Nephron progenitor cell (in vitro differentiated cells): ENCODE data around the gene RIBC2.

ENCODE experiments used
- DNase-seq: peaks from one replicate; pipeline ENCODE4 v3.0.0; 2021
- H3K27ac Mint-ChIP-seq: 2 replicates; pipeline ENCODE4 v1.8.0; 2021; ENCODE audit warnings: mild to moderate bottlenecking, moderate library complexity, mixed read lengths
- H3K27me3 Mint-ChIP-seq: 2 replicates; pipeline ENCODE4 v1.8.0; 2021; ENCODE audit warnings: mild to moderate bottlenecking, low read depth, mixed read lengths; ENCODE audit not compliant: poor library complexity
- H3K36me3 Mint-ChIP-seq: 2 replicates; pipeline ENCODE4 v1.8.0; 2021; ENCODE audit warnings: low read depth, mixed read lengths
- H3K4me1 Mint-ChIP-seq: 2 replicates; pipeline ENCODE4 v1.8.0; 2021; ENCODE audit warnings: mixed read lengths
- H3K4me3 Mint-ChIP-seq: 2 replicates; pipeline ENCODE4 v1.8.0; 2021; ENCODE audit warnings: mild to moderate bottlenecking, moderate library complexity, mixed read lengths
- H3K9me3 Mint-ChIP-seq: 2 replicates; pipeline ENCODE4 v1.8.0; 2021; ENCODE audit warnings: mild to moderate bottlenecking, moderate library complexity, mixed read lengths
- TF ChIP-seq, protein P1 (sequence below): fragments of 200-600 bp; sonication (generic); IDR thresholded peaks from 2 replicates; pipeline ENCODE4 v1.5.0; 2021; ENCODE audit warnings: antibody characterized with exemption

Gene RIBC2

GRCh38 chr22:45422237-45422983, 8.9 kb downstream of the RIBC2 start:
- peaks cover 31% of the 10 kb centered on the region for H3K9me3 Mint-ChIP-seq
- TF ChIP-seq, protein P1, sequence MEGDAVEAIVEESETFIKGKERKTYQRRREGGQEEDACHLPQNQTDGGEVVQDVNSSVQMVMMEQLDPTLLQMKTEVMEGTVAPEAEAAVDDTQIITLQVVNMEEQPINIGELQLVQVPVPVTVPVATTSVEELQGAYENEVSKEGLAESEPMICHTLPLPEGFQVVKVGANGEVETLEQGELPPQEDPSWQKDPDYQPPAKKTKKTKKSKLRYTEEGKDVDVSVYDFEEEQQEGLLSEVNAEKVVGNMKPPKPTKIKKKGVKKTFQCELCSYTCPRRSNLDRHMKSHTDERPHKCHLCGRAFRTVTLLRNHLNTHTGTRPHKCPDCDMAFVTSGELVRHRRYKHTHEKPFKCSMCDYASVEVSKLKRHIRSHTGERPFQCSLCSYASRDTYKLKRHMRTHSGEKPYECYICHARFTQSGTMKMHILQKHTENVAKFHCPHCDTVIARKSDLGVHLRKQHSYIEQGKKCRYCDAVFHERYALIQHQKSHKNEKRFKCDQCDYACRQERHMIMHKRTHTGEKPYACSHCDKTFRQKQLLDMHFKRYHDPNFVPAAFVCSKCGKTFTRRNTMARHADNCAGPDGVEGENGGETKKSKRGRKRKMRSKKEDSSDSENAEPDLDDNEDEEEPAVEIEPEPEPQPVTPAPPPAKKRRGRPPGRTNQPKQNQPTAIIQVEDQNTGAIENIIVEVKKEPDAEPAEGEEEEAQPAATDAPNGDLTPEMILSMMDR = no peak
- DNase-seq = no peak
- peaks cover 9% of the 10 kb centered on the region for H3K27me3 Mint-ChIP-seq
- H3K4me3 Mint-ChIP-seq = no peak overlapping the region
- H3K27ac Mint-ChIP-seq = no peak overlapping the region
- peaks cover 31% of the 10 kb centered on the region for H3K36me3 Mint-ChIP-seq
- peaks cover 15% of the 10 kb centered on the region for H3K4me1 Mint-ChIP-seq

- Mint-ChIP-seq H3K4me1 (peaks cover 23% of the 10 kb centered on the region), H3K27ac (no peak overlapping the region), H3K9me3 (peaks cover 28% of the 10 kb centered on the region), H3K36me3 (peaks cover 24% of the 10 kb centered on the region), H3K4me3 (no peak overlapping the region), H3K27me3 (peaks cover 14% of the 10 kb centered on the region)
- TF ChIP-seq, protein P1 = no peak
- DNase-seq = no peak
Measured at GRCh38 chr22:45423524-45423923, 10.0 kb downstream of the RIBC2 start.

- DNase-seq = no peak
- Mint-ChIP-seq H3K27me3 (peaks cover 20% of the 10 kb centered on the region), H3K36me3 (peaks cover 17% of the 10 kb centered on the region), H3K4me1 (peaks cover 31% of the 10 kb centered on the region), H3K27ac (no peak overlapping the region), H3K4me3 (no peak overlapping the region), H3K9me3 (peaks cover 21% of the 10 kb centered on the region)
- TF ChIP-seq, protein P1 = no peak
Measured at GRCh38 chr22:45424241-45424731, 10.8 kb downstream of the RIBC2 start.

DNA sequence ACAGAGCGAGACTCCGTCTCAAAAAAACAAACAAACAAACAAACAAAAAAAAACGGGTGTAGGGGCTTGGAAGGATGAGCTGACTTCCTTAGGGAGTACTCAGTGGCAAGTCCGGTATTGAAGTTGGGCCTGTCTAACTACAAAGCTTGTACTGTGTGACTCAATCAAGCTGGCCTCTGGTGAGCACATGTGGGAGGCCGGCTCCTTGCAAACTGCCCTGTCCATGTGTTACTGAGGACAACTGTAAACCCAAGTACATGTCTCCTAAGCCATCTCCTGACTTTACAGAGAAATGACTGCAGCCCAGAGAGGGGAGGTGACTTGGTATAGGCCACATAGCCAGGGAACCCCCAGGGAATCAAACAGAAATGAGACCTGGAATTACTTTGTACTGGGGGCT, 11.6 kb downstream of the RIBC2 start:
- TF ChIP-seq, protein P1 = no peak
- no peak for DNase-seq
- H3K27ac Mint-ChIP-seq = peak overlapping the region; percentile 55

GRCh38 chr22:45425531-45426265, 12.2 kb downstream of the RIBC2 start:
- H3K4me1 Mint-ChIP-seq = peaks cover 34% of the 10 kb centered on the region
- H3K27me3 Mint-ChIP-seq = peaks cover 19% of the 10 kb centered on the region
- H3K9me3 Mint-ChIP-seq = peaks cover 12% of the 10 kb centered on the region
- H3K27ac Mint-ChIP-seq = no peak overlapping the region
- TF ChIP-seq, protein P1 = no peak
- no peak for DNase-seq
- H3K4me3 Mint-ChIP-seq = no peak overlapping the region
- peaks cover 5% of the 10 kb centered on the region for H3K36me3 Mint-ChIP-seq

More for the DNA sequence above, 11.6 kb downstream of the RIBC2 start:
- H3K4me1 Mint-ChIP-seq = peaks cover 34% of the 10 kb centered on the region
- H3K27me3 Mint-ChIP-seq = peaks cover 21% of the 10 kb centered on the region
- H3K9me3 Mint-ChIP-seq = peaks cover 17% of the 10 kb centered on the region
- H3K4me3 Mint-ChIP-seq = no peak overlapping the region
- peaks cover 11% of the 10 kb centered on the region for H3K36me3 Mint-ChIP-seq
